ENCODE measurements around the gene ALDOA. TPM values are rescaled to one million over a fixed set of nuclear protein-coding genes. Genes with fewer than 3 reads are reported as not detected.

ALDOA gene
- total and polyA plus RNA-seq, 9 of the 15 experiments (the other 6 are each of a cell fraction or from before 2014, with no cell fraction given), result 311 to 2,224 (median 1,293) TPM

- peaks cover 2% of the 10 kb centered on the region for H3K9me1 ChIP-seq (ENCODE audit: control insufficient read depth, insufficient read depth, low read length)
- FAIRE-seq (no peak), ATAC-seq (no peak), DNase-seq (ENCODE audit: extremely low read depth in 1 of 4, low spot score in 3 of 4) (no peak)
- H3K36me3 ChIP-seq (ENCODE audit: control insufficient read depth, insufficient read depth, low read length), result peaks cover 3% of the 10 kb centered on the region; the same call in 2 of the 3 replicates
- H3K27ac ChIP-seq (ENCODE audit: extremely low read depth, low read depth, low read length), result no peak overlapping the region
- in situ Hi-C loops (cut with MboI), result no loop called here
- CTCF ChIA-PET (ENCODE audit: low intra/inter-chr PET ratio), result no interaction called here
- no peak overlapping the region for H3K4me3 ChIP-seq
- no peak overlapping the region for H3K4me2 ChIP-seq (ENCODE audit: insufficient read depth, low read length)
- POLR2A ChIA-PET, result interaction anchor here (0.7 to 1.3 kb wide), 2 partner anchors 12 to 25 kb away, joined by 3 to 4 read pairs; partner anchors contain the start of gene TBX6
- H3K4me1 ChIP-seq (replicated peaks in 1 of 2; ENCODE audit: control insufficient read depth in 2 of 2, insufficient read depth in 2 of 2, low read length in 2 of 2), result peaks cover 4 to 8% of the 10 kb centered on the region in 2 experiments; a peak in 4 of 5 replicates
- no peaks in the 10 kb centered on the region for H3K27me3 ChIP-seq (ENCODE audit: control insufficient read depth in 2 of 2, insufficient read depth in 2 of 2, low read length in 2 of 2)
- TF ChIP-seq, protein P1, sequence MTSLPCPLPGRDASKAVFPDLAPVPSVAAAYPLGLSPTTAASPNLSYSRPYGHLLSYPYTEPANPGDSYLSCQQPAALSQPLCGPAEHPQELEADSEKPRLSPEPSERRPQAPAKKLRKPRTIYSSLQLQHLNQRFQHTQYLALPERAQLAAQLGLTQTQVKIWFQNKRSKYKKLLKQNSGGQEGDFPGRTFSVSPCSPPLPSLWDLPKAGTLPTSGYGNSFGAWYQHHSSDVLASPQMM (CRISPR knock-in tag; IDR thresholded peaks at IDR 0.05), result no peak
- TF ChIP-seq SOX6 (IDR thresholded peaks at IDR 0.05) (no peak), NCOA2 (IDR thresholded peaks at IDR 0.05; ENCODE audit: partially characterized antibody in 2 of 2) (no peak), CBX8 (IDR thresholded peaks at IDR 0.05; ENCODE audit: borderline replicate concordance, extremely low read depth, low read depth, low read length, poor library complexity, severe bottlenecking) (no peak), ZNF699 (CRISPR knock-in tag; IDR thresholded peaks at IDR 0.05; ENCODE audit: insufficient replicate concordance) (no peak), HDAC1 (IDR thresholded peaks at IDR 0.05) (no peak), FOXK2 (conservative IDR thresholded peaks at IDR 0.05 in 1 of 2, IDR thresholded peaks at IDR 0.05 in 1 of 2; ENCODE audit: low read depth in 2 of 2) (no peak), ZNF583 (CRISPR knock-in tag; IDR thresholded peaks at IDR 0.05) (no peak), NFE2 (IDR thresholded peaks at IDR 0.05; ENCODE audit: low read depth) (no peak), TEAD1 (CRISPR knock-in tag; IDR thresholded peaks at IDR 0.05) (no peak), BHLHE40 (IDR thresholded peaks at IDR 0.05; ENCODE audit: low read length) (no peak), TRIM25 (IDR thresholded peaks at IDR 0.05; ENCODE audit: borderline replicate concordance) (no peak), SMARCB1 (IDR thresholded peaks at IDR 0.05; ENCODE audit: insufficient read length, low read depth) (no peak), POLR2A (conservative IDR thresholded peaks at IDR 0.05) (no peak)
- TF ChIP-seq, protein P2, sequence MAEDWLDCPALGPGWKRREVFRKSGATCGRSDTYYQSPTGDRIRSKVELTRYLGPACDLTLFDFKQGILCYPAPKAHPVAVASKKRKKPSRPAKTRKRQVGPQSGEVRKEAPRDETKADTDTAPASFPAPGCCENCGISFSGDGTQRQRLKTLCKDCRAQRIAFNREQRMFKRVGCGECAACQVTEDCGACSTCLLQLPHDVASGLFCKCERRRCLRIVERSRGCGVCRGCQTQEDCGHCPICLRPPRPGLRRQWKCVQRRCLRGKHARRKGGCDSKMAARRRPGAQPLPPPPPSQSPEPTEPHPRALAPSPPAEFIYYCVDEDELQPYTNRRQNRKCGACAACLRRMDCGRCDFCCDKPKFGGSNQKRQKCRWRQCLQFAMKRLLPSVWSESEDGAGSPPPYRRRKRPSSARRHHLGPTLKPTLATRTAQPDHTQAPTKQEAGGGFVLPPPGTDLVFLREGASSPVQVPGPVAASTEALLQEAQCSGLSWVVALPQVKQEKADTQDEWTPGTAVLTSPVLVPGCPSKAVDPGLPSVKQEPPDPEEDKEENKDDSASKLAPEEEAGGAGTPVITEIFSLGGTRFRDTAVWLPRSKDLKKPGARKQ (CRISPR knock-in tag; IDR thresholded peaks at IDR 0.05), result no peak
- no peaks in the 10 kb centered on the region for H4K20me1 ChIP-seq (replicated peaks; ENCODE audit: control insufficient read depth, insufficient read depth, low read length)
- WGBS (ENCODE audit: insufficient coverage, low coverage, missing lambda C conversion rate), result 61% methylated on average over 4 of the region's 4 CpGs
- intact Hi-C loops (cut with micrococcal nuclease), result no loop called here
- BruUV-seq (replicated peaks), result no TSS peak
- no peak overlapping the region for H2AFZ ChIP-seq (ENCODE audit: low read depth, low read length)
- H3K9me3 ChIP-seq (replicated peaks; ENCODE audit: control insufficient read depth, insufficient read depth, low read depth, low read length), result no peaks in the 10 kb centered on the region
- H3K9ac ChIP-seq (ENCODE audit: insufficient read depth in 1 of 2, low read depth in 2 of 2, low read length in 2 of 2), result peak overlapping the region in 1 of 2 experiments; percentile 73; a peak in 1 of 4 replicates
- no peaks in the 10 kb centered on the region for H3K79me2 ChIP-seq (ENCODE audit: control insufficient read depth, insufficient read depth, low read length)
Measured at GRCh38 chr16:30104090-30104489, 38.5 kb downstream of the ALDOA start.

All from K562 (cell line).